ENCODE measurements around the gene WNT5B. TPM values are rescaled to one million over a fixed set of nuclear protein-coding genes. Genes with fewer than 3 reads are reported as not detected.

The WNT5B gene
- total and polyA plus RNA-seq, 9 of the 15 experiments (the other 6 are each of a cell fraction or from before 2014, with no cell fraction given) = 0.42 to 16.8 (median 5.4) TPM

DNA sequence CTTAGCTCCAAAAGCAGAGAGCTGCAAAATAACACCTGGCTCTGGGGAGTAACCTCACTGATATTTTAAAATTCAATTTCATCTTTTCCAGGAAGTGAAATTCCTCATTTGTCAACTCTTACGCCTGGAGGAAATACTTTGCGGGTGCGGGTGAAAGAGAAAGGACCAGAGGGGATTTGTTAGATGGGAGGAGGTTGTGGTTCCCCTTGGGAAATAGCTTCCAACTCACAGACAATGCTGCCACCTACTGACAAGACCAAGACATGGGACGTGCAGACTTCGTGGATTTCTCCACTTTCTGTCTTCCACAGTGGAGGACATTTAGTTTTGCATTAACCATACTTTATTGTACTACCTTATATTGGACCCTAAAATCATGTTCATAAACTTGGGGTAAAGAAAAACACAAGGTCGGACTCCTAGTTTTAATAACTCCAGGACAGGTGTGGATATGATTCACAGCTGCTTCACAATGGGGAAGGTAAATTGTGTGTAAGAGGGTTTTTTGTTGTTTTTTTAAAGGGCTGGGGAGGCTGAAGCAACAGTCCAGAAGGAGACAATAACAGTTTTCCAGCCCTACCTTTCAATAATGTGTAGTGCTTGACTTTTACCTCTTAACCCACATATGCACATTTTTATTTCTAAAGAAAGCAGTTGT is 45.5 kb upstream of the WNT5B start (continued):
- TF ChIP-seq SUPT5H (IDR thresholded peaks at IDR 0.05) (no peak), ARID2 (IDR thresholded peaks at IDR 0.05) (peak; percentile 76), CEBPG (CRISPR knock-in tag; IDR thresholded peaks at IDR 0.05) (no peak), CEBPG (tag; conservative IDR thresholded peaks at IDR 0.05 in 1 of 2, IDR thresholded peaks at IDR 0.05 in 1 of 2) (peak in 1 of 2 experiments; percentile 43; a peak in 1 of 4 replicates), THAP7 (CRISPR knock-in tag; IDR thresholded peaks at IDR 0.05) (no peak), FOS (IDR thresholded peaks at IDR 0.05; ENCODE audit: extremely low read depth, insufficient read length) (no peak), CBX1 (IDR thresholded peaks at IDR 0.05; ENCODE audit: low read depth) (no peak), CREM (IDR thresholded peaks at IDR 0.05; ENCODE audit: low read depth) (0 out of 2 replicates have a peak, but pooled peaks have one; percentile 25), CTCF (IDR thresholded peaks at IDR 0.05 in 2 of 3, conservative IDR thresholded peaks at IDR 0.05 in 1 of 3; ENCODE audit: insufficient read depth in 2 of 3, low read depth in 1 of 3, low read length in 3 of 3) (peak; percentile 75 to 81 (median 79)), HDAC6 (IDR thresholded peaks at IDR 0.05; ENCODE audit: low read depth, low read length) (no peak), SMARCE1 (IDR thresholded peaks at IDR 0.05) (no peak)
- TF ChIP-seq, protein P1, sequence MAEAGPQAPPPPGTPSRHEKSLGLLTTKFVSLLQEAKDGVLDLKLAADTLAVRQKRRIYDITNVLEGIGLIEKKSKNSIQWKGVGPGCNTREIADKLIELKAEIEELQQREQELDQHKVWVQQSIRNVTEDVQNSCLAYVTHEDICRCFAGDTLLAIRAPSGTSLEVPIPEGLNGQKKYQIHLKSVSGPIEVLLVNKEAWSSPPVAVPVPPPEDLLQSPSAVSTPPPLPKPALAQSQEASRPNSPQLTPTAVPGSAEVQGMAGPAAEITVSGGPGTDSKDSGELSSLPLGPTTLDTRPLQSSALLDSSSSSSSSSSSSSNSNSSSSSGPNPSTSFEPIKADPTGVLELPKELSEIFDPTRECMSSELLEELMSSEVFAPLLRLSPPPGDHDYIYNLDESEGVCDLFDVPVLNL (CRISPR knock-in tag; IDR thresholded peaks at IDR 0.05; ENCODE audit: low read depth) = no peak
- TF ChIP-seq, protein P2, sequence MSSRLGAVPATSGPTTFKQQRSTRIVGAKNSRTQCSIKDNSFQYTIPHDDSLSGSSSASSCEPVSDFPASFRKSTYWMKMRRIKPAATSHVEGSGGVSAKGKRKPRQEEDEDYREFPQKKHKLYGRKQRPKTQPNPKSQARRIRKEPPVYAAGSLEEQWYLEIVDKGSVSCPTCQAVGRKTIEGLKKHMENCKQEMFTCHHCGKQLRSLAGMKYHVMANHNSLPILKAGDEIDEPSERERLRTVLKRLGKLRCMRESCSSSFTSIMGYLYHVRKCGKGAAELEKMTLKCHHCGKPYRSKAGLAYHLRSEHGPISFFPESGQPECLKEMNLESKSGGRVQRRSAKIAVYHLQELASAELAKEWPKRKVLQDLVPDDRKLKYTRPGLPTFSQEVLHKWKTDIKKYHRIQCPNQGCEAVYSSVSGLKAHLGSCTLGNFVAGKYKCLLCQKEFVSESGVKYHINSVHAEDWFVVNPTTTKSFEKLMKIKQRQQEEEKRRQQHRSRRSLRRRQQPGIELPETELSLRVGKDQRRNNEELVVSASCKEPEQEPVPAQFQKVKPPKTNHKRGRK (tag; IDR thresholded peaks at IDR 0.05) = no peak
- TF ChIP-seq, protein P3, sequence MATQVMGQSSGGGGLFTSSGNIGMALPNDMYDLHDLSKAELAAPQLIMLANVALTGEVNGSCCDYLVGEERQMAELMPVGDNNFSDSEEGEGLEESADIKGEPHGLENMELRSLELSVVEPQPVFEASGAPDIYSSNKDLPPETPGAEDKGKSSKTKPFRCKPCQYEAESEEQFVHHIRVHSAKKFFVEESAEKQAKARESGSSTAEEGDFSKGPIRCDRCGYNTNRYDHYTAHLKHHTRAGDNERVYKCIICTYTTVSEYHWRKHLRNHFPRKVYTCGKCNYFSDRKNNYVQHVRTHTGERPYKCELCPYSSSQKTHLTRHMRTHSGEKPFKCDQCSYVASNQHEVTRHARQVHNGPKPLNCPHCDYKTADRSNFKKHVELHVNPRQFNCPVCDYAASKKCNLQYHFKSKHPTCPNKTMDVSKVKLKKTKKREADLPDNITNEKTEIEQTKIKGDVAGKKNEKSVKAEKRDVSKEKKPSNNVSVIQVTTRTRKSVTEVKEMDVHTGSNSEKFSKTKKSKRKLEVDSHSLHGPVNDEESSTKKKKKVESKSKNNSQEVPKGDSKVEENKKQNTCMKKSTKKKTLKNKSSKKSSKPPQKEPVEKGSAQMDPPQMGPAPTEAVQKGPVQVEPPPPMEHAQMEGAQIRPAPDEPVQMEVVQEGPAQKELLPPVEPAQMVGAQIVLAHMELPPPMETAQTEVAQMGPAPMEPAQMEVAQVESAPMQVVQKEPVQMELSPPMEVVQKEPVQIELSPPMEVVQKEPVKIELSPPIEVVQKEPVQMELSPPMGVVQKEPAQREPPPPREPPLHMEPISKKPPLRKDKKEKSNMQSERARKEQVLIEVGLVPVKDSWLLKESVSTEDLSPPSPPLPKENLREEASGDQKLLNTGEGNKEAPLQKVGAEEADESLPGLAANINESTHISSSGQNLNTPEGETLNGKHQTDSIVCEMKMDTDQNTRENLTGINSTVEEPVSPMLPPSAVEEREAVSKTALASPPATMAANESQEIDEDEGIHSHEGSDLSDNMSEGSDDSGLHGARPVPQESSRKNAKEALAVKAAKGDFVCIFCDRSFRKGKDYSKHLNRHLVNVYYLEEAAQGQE (IDR thresholded peaks at IDR 0.05; ENCODE audit: borderline replicate concordance) = peak; percentile 86
- TF ChIP-seq, protein P3 (CRISPR knock-in tag; IDR thresholded peaks at IDR 0.05; ENCODE audit: low read depth) = no peak

Measured in K562 (cell line).